ENCODE data around the gene USP10.

- TF ChIP-seq CTCF (conservative IDR thresholded peaks at IDR 0.05) (no peak), ZFX (IDR thresholded peaks at IDR 0.05) (no peak)
These were observed 32.0 kb upstream of the USP10 start for GRCh38 chr16:84667600-84668309.

Data from C4-2B (cell line).